Sigmoid colon (tissue), 7 donors: ENCODE results near the gene LPP. TPM values are rescaled to one million over a fixed set of nuclear protein-coding genes. Genes with fewer than 3 reads are reported as not detected.

Experiments
- DNase-seq: peaks from one replicate; pipeline ENCODE4 v3.0.0-alpha.2; 2019
- H3K27ac ChIP-seq, 4 donors: fragments of 200-600 bp; sonication (generic); one replicate each; pipeline ENCODE4 v1.5.1; 2016 to 2019; ENCODE audit warnings: mild to moderate bottlenecking in 1 of 4
- H3K27me3 ChIP-seq, 3 donors: fragments of 200-600 bp; sonication (generic); one replicate each; pipeline ENCODE4 v1.5.1; 2019; ENCODE audit warnings: mild to moderate bottlenecking in 1 of 3
- H3K36me3 ChIP-seq, 4 donors: fragments of 200-600 bp; sonication (generic); one replicate each; pipeline ENCODE4 v1.5.1; 2016 to 2019
- H3K4me1 ChIP-seq, 4 donors: fragments of 200-600 bp; sonication (generic); one replicate each; pipeline ENCODE4 v1.5.1; 2017 to 2019
- H3K4me3 ChIP-seq, 4 donors: fragments of 200-600 bp; sonication (generic); one replicate each; pipeline ENCODE4 v1.5.1; 2017 to 2019; ENCODE audit warnings: mild to moderate bottlenecking in 2 of 4, moderate library complexity in 1 of 4
- H3K9me3 ChIP-seq, 4 donors: fragments of 200-600 bp in 3 of 4; sonication (generic) in 3 of 4; one replicate each; pipeline versions ENCODE4 v1.5.1 to v1.6.1; 2013 to 2019
- EP300 ChIP-seq, 4 donors: sonication (generic); formaldehyde crosslinking; IDR thresholded peaks; one replicate each; pipeline ENCODE4 v1.6.1; 2017; ENCODE audit warnings: antibody characterized with exemption in 4 of 4
- POLR2A ChIP-seq, 2 donors: fragments of 450-650 bp; IDR thresholded peaks; one replicate each; pipeline ENCODE4 v1.6.1; 2016; ENCODE audit warnings: antibody characterized with exemption in 2 of 2, mild to moderate bottlenecking in 2 of 2, moderate library complexity in 2 of 2
- POLR2AphosphoS5 ChIP-seq, 4 donors: sonication (generic); formaldehyde crosslinking; IDR thresholded peaks; one replicate each; pipeline ENCODE4 v1.6.1; 2017; ENCODE audit warnings: antibody characterized with exemption in 4 of 4
- WGBS, 2 donors: extraction: QIAGEN DNeasy Blood & Tissue Kit; methylation state at CpG; one replicate each; pipeline ENCODE4 v1.1.7; 2013; 5-methylcytosine and 5-hydroxymethylcytosine counted together
- intact Hi-C: fragments of 100-400 bp; cut with DNase I; formaldehyde crosslinking; loops from one replicate; pipeline ENCODE4 v1.15.1; 2023
- polyA plus RNA-seq, 3 donors: library from polyadenylated mRNA; stranded (reverse); fragments of 200-250 nt; gene quantifications; one replicate each; pipeline ENCODE4 v1.2.3, GENCODE V29; 2013
- total RNA-seq, 4 donors: library from RNA; depleted of rRNA; stranded (reverse); fragments of >200 nt; gene quantifications; one replicate each; pipeline ENCODE4 v1.1.0, GENCODE V29; 2016
- TF ChIP-seq, protein P1 (sequence below), 4 experiments: fragments of 450-650 bp in 3 of 4; fragments of 200-600 bp in 1 of 4; IDR thresholded peaks; one replicate each; pipeline ENCODE4 v1.5.1; 2016 to 2019; ENCODE audit warnings: antibody characterized with exemption in 4 of 4, mild to moderate bottlenecking in 3 of 4, moderate library complexity in 2 of 4
- donor health status: healthy with polysubstance abuse.
- donor health status: Bipolar disorder and iron deficiency.
- donor health status: healthy.

The LPP gene
- total and polyA plus RNA-seq, 7 donors = 5.3 to 1,773 (median 824) TPM

DNA sequence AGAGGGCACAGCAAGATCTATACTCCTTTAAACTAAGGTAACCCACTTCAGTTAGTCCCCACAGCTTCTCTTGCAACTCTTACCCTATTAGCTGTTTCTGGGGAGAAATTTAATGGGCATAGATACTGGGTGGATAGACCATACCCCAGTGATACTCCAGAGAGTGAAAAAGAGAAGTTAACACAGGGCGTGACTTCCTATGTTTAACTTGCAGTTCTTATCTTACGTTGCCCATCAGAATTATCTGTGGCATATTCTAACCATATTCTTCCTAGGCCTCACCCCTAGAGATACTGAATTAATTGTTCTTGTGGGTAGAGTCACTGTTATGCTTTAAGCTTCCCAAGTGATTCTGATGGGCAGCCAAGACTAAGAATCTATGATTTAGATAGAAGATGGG is 532.4 kb downstream of the LPP start:
- no peaks in the 10 kb centered on the region for H3K9me3 ChIP-seq
- H3K4me1 ChIP-seq = peaks cover 0 to 88% (median 68%) of the 10 kb centered on the region in 4 donors
- H3K27ac ChIP-seq = peak overlapping the region in 2 of 4 donors; percentile 15 to 68
- TF ChIP-seq POLR2A (IDR thresholded peaks at IDR 0.05) (no peak), POLR2AphosphoS5 (IDR thresholded peaks at IDR 0.05) (no peak), EP300 (IDR thresholded peaks at IDR 0.05) (no peak)
- TF ChIP-seq, protein P1, sequence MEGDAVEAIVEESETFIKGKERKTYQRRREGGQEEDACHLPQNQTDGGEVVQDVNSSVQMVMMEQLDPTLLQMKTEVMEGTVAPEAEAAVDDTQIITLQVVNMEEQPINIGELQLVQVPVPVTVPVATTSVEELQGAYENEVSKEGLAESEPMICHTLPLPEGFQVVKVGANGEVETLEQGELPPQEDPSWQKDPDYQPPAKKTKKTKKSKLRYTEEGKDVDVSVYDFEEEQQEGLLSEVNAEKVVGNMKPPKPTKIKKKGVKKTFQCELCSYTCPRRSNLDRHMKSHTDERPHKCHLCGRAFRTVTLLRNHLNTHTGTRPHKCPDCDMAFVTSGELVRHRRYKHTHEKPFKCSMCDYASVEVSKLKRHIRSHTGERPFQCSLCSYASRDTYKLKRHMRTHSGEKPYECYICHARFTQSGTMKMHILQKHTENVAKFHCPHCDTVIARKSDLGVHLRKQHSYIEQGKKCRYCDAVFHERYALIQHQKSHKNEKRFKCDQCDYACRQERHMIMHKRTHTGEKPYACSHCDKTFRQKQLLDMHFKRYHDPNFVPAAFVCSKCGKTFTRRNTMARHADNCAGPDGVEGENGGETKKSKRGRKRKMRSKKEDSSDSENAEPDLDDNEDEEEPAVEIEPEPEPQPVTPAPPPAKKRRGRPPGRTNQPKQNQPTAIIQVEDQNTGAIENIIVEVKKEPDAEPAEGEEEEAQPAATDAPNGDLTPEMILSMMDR (IDR thresholded peaks at IDR 0.05) = no peak
- intact Hi-C loops = no loop called here
- H3K27me3 ChIP-seq = no peaks in the 10 kb centered on the region
- DNase-seq = no peak
- no peaks in the 10 kb centered on the region for H3K36me3 ChIP-seq
- H3K4me3 ChIP-seq = no peak overlapping the region
- 46 to 53% methylated on average over 2 of the region's 2 CpGs for WGBS, 2 donors

DNA sequence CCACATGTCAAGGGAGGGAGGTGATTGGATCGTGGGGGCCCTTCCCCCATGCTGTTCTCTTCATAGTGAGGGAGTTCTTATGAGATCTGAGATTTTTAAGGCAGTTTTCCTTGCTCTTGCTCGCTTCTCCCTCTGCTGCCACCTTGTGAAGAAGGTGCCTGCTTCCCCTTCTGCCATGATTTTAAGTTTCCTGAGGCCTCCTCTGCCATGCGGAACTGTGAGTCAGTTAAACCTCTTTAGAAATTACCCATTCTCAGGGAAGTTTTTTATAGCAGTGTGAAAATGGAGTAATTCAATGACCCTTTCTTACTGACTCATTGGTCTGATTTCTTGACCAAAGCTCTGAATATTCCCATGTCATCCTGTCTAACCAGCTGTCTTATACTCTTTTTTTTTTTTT is 533.4 kb downstream of the LPP start:
- DNase-seq = no peak
- H3K27me3 ChIP-seq = no peaks in the 10 kb centered on the region
- no peaks in the 10 kb centered on the region for H3K36me3 ChIP-seq
- WGBS, 2 donors = 88% methylated on average over 3 of the region's 3 CpGs
- TF ChIP-seq POLR2A (IDR thresholded peaks at IDR 0.05) (no peak), POLR2AphosphoS5 (IDR thresholded peaks at IDR 0.05) (no peak), EP300 (IDR thresholded peaks at IDR 0.05) (no peak)
- TF ChIP-seq, protein P1 (IDR thresholded peaks at IDR 0.05) = no peak
- intact Hi-C loops = no loop called here
- peaks cover 0 to 89% (median 63%) of the 10 kb centered on the region in 4 donors for H3K4me1 ChIP-seq
- H3K9me3 ChIP-seq = no peaks in the 10 kb centered on the region
- H3K27ac ChIP-seq = peak overlapping the region in 2 of 4 donors; percentile 15 to 68
- no peak overlapping the region for H3K4me3 ChIP-seq

DNA sequence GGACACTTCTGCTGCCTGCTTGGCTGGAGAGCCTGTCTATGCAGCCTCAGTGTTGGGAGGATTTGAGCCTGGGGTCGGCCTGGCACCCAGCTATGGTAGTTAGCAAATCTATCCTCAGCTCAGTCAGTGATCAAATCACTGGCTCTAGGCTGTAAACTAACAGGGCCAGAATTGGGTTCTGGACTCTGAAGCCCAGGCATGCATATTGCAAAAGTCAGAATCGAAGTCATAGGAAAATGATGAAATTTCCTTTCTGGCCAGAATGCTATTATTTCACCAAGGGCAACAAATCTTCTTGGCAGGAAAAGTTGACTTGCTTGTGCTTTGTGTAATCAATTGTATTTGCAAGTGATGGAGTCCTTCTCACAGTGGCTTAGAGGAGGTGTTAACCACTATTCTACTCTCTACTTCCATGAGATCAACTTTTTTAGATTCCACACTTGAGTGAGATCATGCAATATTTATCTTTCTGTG is 535.2 kb downstream of the LPP start:
- peak in 1 of 4 donors; percentile 42 for TF ChIP-seq POLR2AphosphoS5 (IDR thresholded peaks at IDR 0.05)
- no peak for TF ChIP-seq POLR2A (IDR thresholded peaks at IDR 0.05)
- TF ChIP-seq, protein P1 (IDR thresholded peaks at IDR 0.05) = no peak
- TF ChIP-seq EP300 (IDR thresholded peaks at IDR 0.05) = no peak
- Histone ChIP-seq H3K27me3 (no peaks in the 10 kb centered on the region), H3K27ac (peak overlapping the region in 3 of 4 donors; percentile 18 to 68 (median 57)), H3K4me3 (no peak overlapping the region), H3K36me3 (no peaks in the 10 kb centered on the region), H3K9me3 (no peaks in the 10 kb centered on the region), H3K4me1 (peaks cover 0 to 82% (median 55%) of the 10 kb centered on the region in 4 donors)
- 74 to 89% methylated on average over 2 of the region's 2 CpGs for WGBS, 2 donors
- no peak for DNase-seq
- intact Hi-C loops = no loop called here

- TF ChIP-seq, protein P1 (IDR thresholded peaks at IDR 0.05) = no peak
- peak in 1 of 4 donors; percentile 9 for TF ChIP-seq POLR2AphosphoS5 (IDR thresholded peaks at IDR 0.05)
- no peak for TF ChIP-seq EP300 (IDR thresholded peaks at IDR 0.05)
- no peak for TF ChIP-seq POLR2A (IDR thresholded peaks at IDR 0.05)
- Histone ChIP-seq H3K36me3 (no peaks in the 10 kb centered on the region), H3K4me1 (peaks cover 0 to 81% (median 55%) of the 10 kb centered on the region in 4 donors), H3K27me3 (no peaks in the 10 kb centered on the region), H3K9me3 (no peaks in the 10 kb centered on the region), H3K27ac (peak overlapping the region in 3 of 4 donors; percentile 18 to 68 (median 57)), H3K4me3 (no peak overlapping the region)
- DNase-seq = no peak
- intact Hi-C loops = no loop called here
- WGBS, 2 donors = 80 to 90% methylated on average over 5 of the region's 5 CpGs
Observed at GRCh38 chr3:188690064-188690463, 536.1 kb downstream of the LPP start.

GRCh38 chr3:188691004-188691403 is 537.0 kb downstream of the LPP start:
- no peaks in the 10 kb centered on the region for H3K27me3 ChIP-seq
- intact Hi-C loops = no loop called here
- DNase-seq = no peak
- H3K36me3 ChIP-seq = no peaks in the 10 kb centered on the region
- H3K27ac ChIP-seq = peak overlapping the region in 3 of 4 donors; percentile 18 to 68 (median 57)
- 21 to 79% methylated on average over 1 of the region's 1 CpG for WGBS, 2 donors
- no peaks in the 10 kb centered on the region for H3K9me3 ChIP-seq
- TF ChIP-seq EP300 (IDR thresholded peaks at IDR 0.05) = no peak
- TF ChIP-seq, protein P1 (IDR thresholded peaks at IDR 0.05) = no peak
- no peak for TF ChIP-seq POLR2AphosphoS5 (IDR thresholded peaks at IDR 0.05)
- TF ChIP-seq POLR2A (IDR thresholded peaks at IDR 0.05) = no peak
- no peak overlapping the region for H3K4me3 ChIP-seq
- peaks cover 0 to 73% (median 52%) of the 10 kb centered on the region in 4 donors for H3K4me1 ChIP-seq
